Measurements from ENCODE around the gene DIP2B.

Gene DIP2B

DNA sequence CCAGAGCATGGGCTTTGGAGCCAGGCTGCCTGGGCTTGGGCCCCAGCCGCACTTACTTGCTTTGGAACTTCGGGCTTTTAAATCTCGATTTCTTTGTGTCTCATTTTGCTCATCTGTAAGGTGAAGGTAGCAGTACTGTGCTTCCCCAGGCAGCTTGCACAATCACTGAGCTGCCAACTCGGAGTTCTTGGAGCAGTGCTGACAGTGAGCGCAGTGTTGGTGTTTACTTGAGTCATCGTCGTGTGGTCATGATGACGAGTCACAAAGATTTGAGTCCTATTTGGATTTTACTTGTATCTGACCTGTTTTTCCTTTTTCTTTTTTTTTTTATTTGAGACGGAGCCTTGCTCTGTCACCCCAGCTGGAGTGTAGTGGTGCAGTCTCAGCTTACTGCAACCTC lies 227.8 kb downstream of the DIP2B start:
- Mint-ChIP-seq H3K36me3 (ENCODE audit: low read depth) (peaks cover 68% of the 10 kb centered on the region), H3K27me3 (ENCODE audit: low read depth, poor library complexity) (no peaks in the 10 kb centered on the region), H3K4me1 (no peaks in the 10 kb centered on the region), H3K27ac (no peak overlapping the region), H3K9me3 (no peaks in the 10 kb centered on the region), H3K4me3 (no peak overlapping the region)
- TF ChIP-seq CTCF (IDR thresholded peaks at IDR 0.05), result no peak
- DNase-seq, result no peak

GRCh38 chr12:50733706-50734105 lies 228.9 kb downstream of the DIP2B start:
- Mint-ChIP-seq H3K36me3 (ENCODE audit: low read depth) (peaks cover 60% of the 10 kb centered on the region), H3K27me3 (ENCODE audit: low read depth, poor library complexity) (no peaks in the 10 kb centered on the region)

DNA sequence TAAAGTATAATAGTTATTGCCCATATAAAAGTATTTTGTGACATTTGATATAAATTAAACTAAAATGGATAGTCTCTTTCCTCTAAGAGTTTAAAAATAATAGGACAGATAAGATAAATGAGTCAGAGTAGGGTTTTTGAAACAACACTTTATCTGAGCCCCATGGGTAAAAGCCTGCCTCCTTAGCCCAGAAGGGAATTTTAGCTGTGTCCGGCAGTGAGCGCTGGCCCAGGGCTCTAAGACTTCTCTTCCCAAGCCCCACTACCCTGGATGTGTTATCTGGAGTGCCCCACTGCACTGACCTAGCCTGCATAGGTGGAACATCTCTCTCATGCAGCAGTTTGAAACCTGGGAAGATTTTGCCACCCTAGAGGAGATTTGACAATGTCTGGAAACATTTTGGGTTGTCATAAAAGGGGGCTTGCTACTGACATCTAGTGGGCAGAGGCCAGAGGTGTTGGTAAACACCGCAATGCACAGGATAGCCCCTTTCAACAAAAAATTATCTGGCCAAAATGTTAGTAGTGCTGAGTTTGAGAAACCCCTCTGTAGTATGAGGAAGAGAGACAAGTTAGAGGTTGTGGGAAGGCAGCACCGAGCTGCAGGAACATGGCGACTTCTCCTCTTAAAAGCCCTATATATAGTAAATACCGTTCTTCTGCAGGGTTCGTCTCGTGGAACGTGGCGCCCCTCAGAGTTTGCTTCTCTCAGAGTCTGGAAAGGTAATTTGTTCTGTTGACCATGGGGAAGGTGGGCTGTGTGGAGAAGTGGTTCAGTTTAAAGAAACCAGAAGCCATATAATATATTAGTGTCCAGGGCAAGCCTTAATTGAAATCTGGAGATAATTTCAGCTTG lies 229.9 kb downstream of the DIP2B start:
- no peaks in the 10 kb centered on the region for H3K27me3 Mint-ChIP-seq (ENCODE audit: low read depth, poor library complexity)
- DNase-seq, result peak; percentile 30
- H3K4me3 Mint-ChIP-seq, result no peak overlapping the region
- H3K9me3 Mint-ChIP-seq, result no peaks in the 10 kb centered on the region
- TF ChIP-seq CTCF (IDR thresholded peaks at IDR 0.05), result peak; percentile 73
- H3K4me1 Mint-ChIP-seq, result no peaks in the 10 kb centered on the region
- H3K27ac Mint-ChIP-seq, result no peak overlapping the region
- peaks cover 62% of the 10 kb centered on the region for H3K36me3 Mint-ChIP-seq (ENCODE audit: low read depth)

More at GRCh38 chr12:50733706-50734105, 228.9 kb downstream of the DIP2B start:
- no peak for TF ChIP-seq CTCF (IDR thresholded peaks at IDR 0.05)
- no peaks in the 10 kb centered on the region for H3K4me1 Mint-ChIP-seq
- no peak for DNase-seq
- no peaks in the 10 kb centered on the region for H3K9me3 Mint-ChIP-seq
- H3K27ac Mint-ChIP-seq, result peak overlapping the region; percentile 68
- H3K4me3 Mint-ChIP-seq, result no peak overlapping the region

DNA sequence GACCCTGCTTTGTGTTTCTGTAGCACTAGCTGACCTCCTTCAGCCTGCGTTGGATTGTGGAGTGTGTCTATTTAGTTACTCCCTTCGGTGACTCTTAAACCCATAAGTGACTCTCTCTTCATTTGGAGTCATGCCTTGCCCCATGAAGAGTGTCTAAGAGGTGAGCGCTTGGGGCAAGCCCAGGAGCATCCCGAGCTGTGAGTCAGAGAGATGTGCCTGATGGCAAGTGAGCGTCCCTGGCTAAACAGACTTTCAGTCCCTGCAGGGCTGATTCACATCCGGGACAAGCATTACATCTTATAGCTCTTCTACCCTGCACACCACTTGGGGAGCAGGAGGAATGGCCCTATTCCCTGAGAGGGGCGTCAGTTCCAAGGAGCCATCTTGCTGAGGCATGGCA lies 234.8 kb downstream of the DIP2B start:
- H3K36me3 Mint-ChIP-seq (ENCODE audit: low read depth), result peaks cover 81% of the 10 kb centered on the region

GRCh38 chr12:50740307-50740706 lies 235.5 kb downstream of the DIP2B start:
- peaks cover 75% of the 10 kb centered on the region for H3K36me3 Mint-ChIP-seq (ENCODE audit: low read depth)
- no peak overlapping the region for H3K4me3 Mint-ChIP-seq
- no peak overlapping the region for H3K27ac Mint-ChIP-seq
- H3K9me3 Mint-ChIP-seq, result no peaks in the 10 kb centered on the region
- H3K27me3 Mint-ChIP-seq (ENCODE audit: low read depth, poor library complexity), result peaks cover 4% of the 10 kb centered on the region
- no peak for DNase-seq
- no peaks in the 10 kb centered on the region for H3K4me1 Mint-ChIP-seq
- TF ChIP-seq CTCF (IDR thresholded peaks at IDR 0.05), result no peak

More for the DNA sequence above, 234.8 kb downstream of the DIP2B start:
- no peak overlapping the region for H3K27ac Mint-ChIP-seq
- H3K9me3 Mint-ChIP-seq, result no peaks in the 10 kb centered on the region
- no peak overlapping the region for H3K4me3 Mint-ChIP-seq
- no peak for TF ChIP-seq CTCF (IDR thresholded peaks at IDR 0.05)
- DNase-seq, result no peak
- no peaks in the 10 kb centered on the region for H3K4me1 Mint-ChIP-seq
- peaks cover 4% of the 10 kb centered on the region for H3K27me3 Mint-ChIP-seq (ENCODE audit: low read depth, poor library complexity)

GRCh38 chr12:50742776-50743175 lies 238.0 kb downstream of the DIP2B start:
- no peak overlapping the region for H3K27ac Mint-ChIP-seq
- no peaks in the 10 kb centered on the region for H3K9me3 Mint-ChIP-seq
- H3K4me1 Mint-ChIP-seq, result no peaks in the 10 kb centered on the region
- H3K27me3 Mint-ChIP-seq (ENCODE audit: low read depth, poor library complexity), result peaks cover 4% of the 10 kb centered on the region
- H3K36me3 Mint-ChIP-seq (ENCODE audit: low read depth), result peaks cover 71% of the 10 kb centered on the region
- DNase-seq, result no peak
- H3K4me3 Mint-ChIP-seq, result no peak overlapping the region
- TF ChIP-seq CTCF (IDR thresholded peaks at IDR 0.05), result no peak
